ENCODE measurements around the gene TEAD3. TPM values are rescaled to one million over a fixed set of nuclear protein-coding genes. Genes with fewer than 3 reads are reported as not detected.

Gene TEAD3
- total and polyA plus RNA-seq, 10 of the 15 experiments (the other 5 are each of a cell fraction or from before 2014, with no cell fraction given), result 0.02 to 0.28 (median 0.18) TPM; not detected in 5

DNA sequence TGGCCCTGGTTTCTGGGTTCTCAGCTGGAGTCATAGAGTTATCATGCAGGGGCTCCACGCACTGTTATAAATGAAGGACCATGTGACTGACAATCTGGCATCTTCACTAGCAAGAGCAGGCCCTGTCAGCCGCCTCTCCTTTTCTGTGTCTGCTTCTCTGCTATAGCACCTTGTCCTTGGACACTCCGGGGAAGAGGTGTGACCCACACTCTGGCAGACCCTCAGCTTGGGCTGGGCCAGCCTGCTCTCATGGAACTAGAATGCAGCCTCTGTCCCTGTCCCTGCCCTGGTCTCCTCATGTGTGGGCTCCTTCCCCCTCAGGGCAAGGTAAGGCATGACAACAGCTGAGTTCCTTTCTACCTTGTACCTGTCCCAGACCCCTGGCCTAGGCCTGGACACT lies 55.7 kb downstream of the TEAD3 start (continued):
- TF ChIP-seq CEBPZ (IDR thresholded peaks at IDR 0.05; ENCODE audit: low read depth, low read length) (no peak), NR2C1 (IDR thresholded peaks at IDR 0.05) (no peak), NR2C2 (IDR thresholded peaks at IDR 0.05; ENCODE audit: borderline replicate concordance, control insufficient read depth, insufficient read length, low read depth) (no peak), SIX5 (IDR thresholded peaks at IDR 0.05; ENCODE audit: low read depth, low read length, severe bottlenecking) (no peak), PRDM15 (CRISPR knock-in tag; IDR thresholded peaks at IDR 0.05) (no peak), TCF3 (IDR thresholded peaks at IDR 0.05; ENCODE audit: borderline replicate concordance, insufficient read depth, low read depth, low read length) (no peak), HSF1 (IDR thresholded peaks at IDR 0.05; ENCODE audit: low read depth, low read length) (no peak), YBX1 (IDR thresholded peaks at IDR 0.05) (no peak), ATF7 (IDR thresholded peaks at IDR 0.05; ENCODE audit: low read depth) (no peak)

All from GM12878 (cell line).